Spleen (tissue), 11 donors: ENCODE results near the gene C12orf56. TPM values are rescaled to one million over a fixed set of nuclear protein-coding genes. Genes with fewer than 3 reads are reported as not detected.

Experiments
- DNase-seq: peaks from one replicate; pipeline ENCODE4 v3.0.0-alpha.2; 2020
- H3K27ac ChIP-seq, 8 donors: fragments of 200-600 bp; sonication (generic) in 7 of 8; 1 replicate in 4 of 8; 2 replicates in 4 of 8; pipeline versions ENCODE4 v1.5.0 to v1.8.0; 2016 to 2021; ENCODE audit warnings: inconsistent platforms in 4 of 8, mild to moderate bottlenecking in 4 of 8, moderate library complexity in 1 of 8
- H3K27me3 ChIP-seq, 7 donors: fragments of 200-600 bp; sonication (generic) in 6 of 7; replicated peaks in 1 of 7; 1 replicate in 4 of 7; 2 replicates in 3 of 7; pipeline versions ENCODE4 v1.5.0 to v1.8.0; 2016 to 2021; ENCODE audit warnings: inconsistent platforms in 3 of 7, mild to moderate bottlenecking in 1 of 7
- H3K36me3 ChIP-seq, 6 donors: fragments of 200-600 bp; sonication (generic) in 5 of 6; 1 replicate in 4 of 6; 2 replicates in 2 of 6; pipeline versions ENCODE4 v1.5.0 to v1.8.0; 2016 to 2021; ENCODE audit warnings: inconsistent platforms in 2 of 6
- H3K4me1 ChIP-seq, 6 donors: fragments of 200-600 bp; sonication (generic) in 5 of 6; 1 replicate in 3 of 6; 2 replicates in 3 of 6; pipeline versions ENCODE4 v1.5.0 to v1.8.0; 2016 to 2021; ENCODE audit warnings: inconsistent platforms in 3 of 6
- H3K4me3 ChIP-seq, 8 donors: fragments of 200-600 bp; sonication (generic) in 7 of 8; 1 replicate in 4 of 8; 2 replicates in 4 of 8; pipeline versions ENCODE4 v1.5.0 to v1.8.0; 2016 to 2021; ENCODE audit warnings: inconsistent platforms in 4 of 8, mild to moderate bottlenecking in 4 of 8, moderate library complexity in 2 of 8
- H3K9me3 ChIP-seq, 8 donors: fragments of 200-600 bp; sonication (generic) in 7 of 8; 1 replicate in 4 of 8; 2 replicates in 4 of 8; pipeline versions ENCODE4 v1.5.0 to v1.8.0; 2016 to 2021; ENCODE audit warnings: inconsistent platforms in 4 of 8
- POLR2A ChIP-seq, 3 donors: fragments of 450-650 bp; IDR thresholded peaks; one replicate each; pipeline ENCODE4 v1.5.1; 2017; ENCODE audit warnings: antibody characterized with exemption in 3 of 3, mild to moderate bottlenecking in 1 of 3
- POLR2AphosphoS5 ChIP-seq, 3 donors: sonication (generic); formaldehyde crosslinking; IDR thresholded peaks; one replicate each; pipeline ENCODE4 v1.5.1; 2017; ENCODE audit warnings: antibody characterized with exemption in 3 of 3
- WGBS, 5 donors: extraction: QIAGEN DNeasy Blood & Tissue Kit in 3 of 5; methylation state at CpG; one replicate each; pipeline versions ENCODE4 v1.1.5 to v1.1.7; 2013 to 2018; 5-methylcytosine and 5-hydroxymethylcytosine counted together
- intact Hi-C: fragments of 100-400 bp; cut with DNase I; formaldehyde crosslinking; loops from one replicate; pipeline ENCODE4 v1.15.0; 2023; ENCODE audit warnings: low total_unique reads
- polyA plus RNA-seq, 3 donors: library from polyadenylated mRNA; stranded (reverse); fragments of 200-250 nt; gene quantifications; one replicate each; pipeline ENCODE4 v1.2.1, GENCODE V29; 2013
- total RNA-seq, 7 donors: library from RNA; depleted of rRNA in 3 of 7; stranded (reverse); fragments of >200 nt in 3 of 7; fragmentation: NEBNext Ultra II Directional in 4 of 7; extraction: Animal tissue kit (Norgen Biotek cat#: 25700) in 4 of 7; gene quantifications; one replicate each; pipeline versions ENCODE4 v1.1.0 to v1.2.1, GENCODE V29; 2016 to 2021
- TF ChIP-seq, protein P1 (sequence below), 11 experiments: fragments of 200-600 bp in 7 of 11; fragments of 450-650 bp in 4 of 11; sonication (generic) in 4 of 11; IDR thresholded peaks in 8 of 11; conservative IDR thresholded peaks in 3 of 11; 1 replicate in 7 of 11; 2 replicates in 4 of 11; pipeline versions ENCODE4 v1.4.0 to v1.8.0; 2016 to 2021; ENCODE audit warnings: antibody characterized with exemption in 11 of 11, inconsistent platforms in 4 of 11, mild to moderate bottlenecking in 1 of 11
- donor health status: healthy with polysubstance abuse.
- donor health status: DM: no; HTN: no; CAD: no; lungs with moderate emphysema.
- donor health status: DM: no; HTN: no; CAD: no.
- donor health status: Bipolar disorder and iron deficiency.
- donor health status: healthy.
- donor health status: DM: no; HTN: no; CAD: no.
- donor health status: DM: yes; HTN: yes; CAD: no.

Gene C12orf56
- total and polyA plus RNA-seq, 10 donors: 0.03 to 0.26 (median 0.16) TPM; not detected in 6

DNA sequence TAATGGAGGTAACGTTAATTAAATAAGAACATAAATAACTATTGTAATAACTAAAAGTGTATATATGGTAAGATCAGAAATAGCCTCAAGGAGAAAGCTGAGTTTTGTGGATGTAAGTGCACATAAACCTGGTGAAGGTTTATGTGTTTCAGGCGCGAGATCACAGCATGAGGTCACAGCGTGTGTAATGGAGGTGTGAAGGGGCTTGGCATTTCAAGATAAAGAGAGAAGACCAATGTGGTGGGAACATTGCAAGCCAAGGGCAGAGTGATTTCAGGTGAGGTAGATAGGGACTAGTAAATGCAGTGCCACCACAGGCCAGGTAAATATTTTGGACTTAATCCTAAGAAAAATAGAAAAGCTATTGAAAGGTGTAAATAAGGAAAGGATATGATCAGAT, 146.7 kb downstream of the C12orf56 start:
- Histone ChIP-seq H3K4me1 (no peaks in the 10 kb centered on the region), H3K4me3 (no peak overlapping the region), H3K27me3 (no peaks in the 10 kb centered on the region), H3K9me3 (no peaks in the 10 kb centered on the region), H3K27ac (no peak overlapping the region), H3K36me3 (no peaks in the 10 kb centered on the region)
- TF ChIP-seq POLR2AphosphoS5 (IDR thresholded peaks at IDR 0.05) (no peak), POLR2A (IDR thresholded peaks at IDR 0.05) (no peak)
- TF ChIP-seq, protein P1, sequence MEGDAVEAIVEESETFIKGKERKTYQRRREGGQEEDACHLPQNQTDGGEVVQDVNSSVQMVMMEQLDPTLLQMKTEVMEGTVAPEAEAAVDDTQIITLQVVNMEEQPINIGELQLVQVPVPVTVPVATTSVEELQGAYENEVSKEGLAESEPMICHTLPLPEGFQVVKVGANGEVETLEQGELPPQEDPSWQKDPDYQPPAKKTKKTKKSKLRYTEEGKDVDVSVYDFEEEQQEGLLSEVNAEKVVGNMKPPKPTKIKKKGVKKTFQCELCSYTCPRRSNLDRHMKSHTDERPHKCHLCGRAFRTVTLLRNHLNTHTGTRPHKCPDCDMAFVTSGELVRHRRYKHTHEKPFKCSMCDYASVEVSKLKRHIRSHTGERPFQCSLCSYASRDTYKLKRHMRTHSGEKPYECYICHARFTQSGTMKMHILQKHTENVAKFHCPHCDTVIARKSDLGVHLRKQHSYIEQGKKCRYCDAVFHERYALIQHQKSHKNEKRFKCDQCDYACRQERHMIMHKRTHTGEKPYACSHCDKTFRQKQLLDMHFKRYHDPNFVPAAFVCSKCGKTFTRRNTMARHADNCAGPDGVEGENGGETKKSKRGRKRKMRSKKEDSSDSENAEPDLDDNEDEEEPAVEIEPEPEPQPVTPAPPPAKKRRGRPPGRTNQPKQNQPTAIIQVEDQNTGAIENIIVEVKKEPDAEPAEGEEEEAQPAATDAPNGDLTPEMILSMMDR (IDR thresholded peaks at IDR 0.05 in 8 of 11, conservative IDR thresholded peaks at IDR 0.05 in 3 of 11): no peak
- intact Hi-C loops: no loop called here
- no peak for DNase-seq
- 90 to 93% (median 90%) methylated on average over 4 of the region's 4 CpGs for WGBS, 5 donors

DNA sequence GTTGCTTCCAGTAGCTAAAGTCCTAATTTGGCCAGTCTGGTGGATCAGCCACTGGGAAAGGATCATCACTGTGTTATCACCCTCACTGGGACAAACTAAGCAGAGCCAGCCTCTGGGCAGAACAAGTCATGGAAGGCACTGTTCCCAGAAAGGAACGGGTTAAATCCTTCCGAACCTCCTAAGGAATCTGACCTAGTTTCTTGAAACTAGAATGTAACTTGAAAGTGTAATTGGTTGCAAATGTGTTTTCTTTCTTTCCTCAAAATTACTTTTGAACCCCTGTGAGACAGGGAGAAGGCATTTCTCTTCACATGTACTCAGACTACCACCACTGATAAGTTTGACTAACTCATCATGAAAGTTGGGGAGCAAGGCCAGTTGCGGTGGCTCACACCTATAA, 149.8 kb downstream of the C12orf56 start:
- 84 to 98% (median 90%) methylated on average over 3 of the region's 3 CpGs for WGBS, 5 donors
- Histone ChIP-seq H3K4me1 (no peaks in the 10 kb centered on the region), H3K4me3 (no peak overlapping the region), H3K27me3 (no peaks in the 10 kb centered on the region), H3K36me3 (no peaks in the 10 kb centered on the region), H3K27ac (no peak overlapping the region), H3K9me3 (no peaks in the 10 kb centered on the region)
- intact Hi-C loops: no loop called here
- no peak for DNase-seq
- TF ChIP-seq POLR2A (IDR thresholded peaks at IDR 0.05) (no peak), POLR2AphosphoS5 (IDR thresholded peaks at IDR 0.05) (no peak)
- TF ChIP-seq, protein P1 (IDR thresholded peaks at IDR 0.05 in 8 of 11, conservative IDR thresholded peaks at IDR 0.05 in 3 of 11): no peak

DNA sequence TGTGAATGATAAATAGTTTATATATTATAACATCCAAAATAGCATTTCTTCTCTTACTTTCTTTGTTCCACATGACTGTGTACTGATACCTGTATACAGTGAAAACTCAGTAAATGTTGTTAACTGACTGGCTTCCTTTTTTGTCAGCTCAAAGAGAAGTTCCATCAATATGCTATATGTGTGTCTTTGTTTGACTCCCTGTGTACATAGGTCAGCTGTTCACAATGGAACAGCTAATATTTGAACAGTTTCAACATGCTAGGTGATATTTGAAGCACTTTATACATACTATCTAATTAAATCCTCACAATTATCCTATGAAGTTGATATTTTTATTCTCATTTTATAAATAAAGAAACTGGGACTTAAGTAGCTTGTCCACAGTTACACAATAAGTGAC, 153.2 kb downstream of the C12orf56 start:
- no peaks in the 10 kb centered on the region for H3K9me3 ChIP-seq
- H3K4me3 ChIP-seq: no peak overlapping the region
- TF ChIP-seq POLR2AphosphoS5 (IDR thresholded peaks at IDR 0.05): no peak
- no peak for TF ChIP-seq POLR2A (IDR thresholded peaks at IDR 0.05)
- TF ChIP-seq, protein P1 (IDR thresholded peaks at IDR 0.05 in 8 of 11, conservative IDR thresholded peaks at IDR 0.05 in 3 of 11): no peak
- H3K27ac ChIP-seq: no peak overlapping the region
- intact Hi-C loops: no loop called here
- H3K4me1 ChIP-seq: no peaks in the 10 kb centered on the region
- no peaks in the 10 kb centered on the region for H3K36me3 ChIP-seq
- no peaks in the 10 kb centered on the region for H3K27me3 ChIP-seq
- no peak for DNase-seq

DNA sequence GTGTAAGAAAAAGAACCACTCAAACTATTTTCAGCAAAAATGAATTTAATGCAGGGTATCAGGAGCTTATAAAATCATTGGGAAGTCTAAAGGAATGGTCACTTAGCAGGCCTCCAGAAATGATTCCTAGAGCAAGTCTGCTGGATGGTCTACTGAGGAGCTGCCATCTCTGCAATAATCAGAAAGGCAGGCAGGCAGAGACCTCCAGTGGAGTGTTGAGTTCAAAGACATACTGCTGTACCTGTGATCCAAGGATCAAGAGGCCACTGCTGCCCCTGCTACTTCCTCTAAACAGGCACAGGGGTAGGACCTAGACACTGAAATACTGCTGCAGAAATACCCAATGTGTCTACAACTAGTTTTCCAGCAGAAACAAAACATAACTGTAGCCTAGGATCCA, 154.0 kb downstream of the C12orf56 start:
- no peaks in the 10 kb centered on the region for H3K36me3 ChIP-seq
- no peak for DNase-seq
- no peak for TF ChIP-seq POLR2AphosphoS5 (IDR thresholded peaks at IDR 0.05)
- TF ChIP-seq, protein P1 (IDR thresholded peaks at IDR 0.05 in 8 of 11, conservative IDR thresholded peaks at IDR 0.05 in 3 of 11): no peak
- no peak for TF ChIP-seq POLR2A (IDR thresholded peaks at IDR 0.05)
- H3K9me3 ChIP-seq: no peaks in the 10 kb centered on the region
- no peaks in the 10 kb centered on the region for H3K4me1 ChIP-seq
- H3K4me3 ChIP-seq: no peak overlapping the region
- intact Hi-C loops: no loop called here
- H3K27ac ChIP-seq: no peak overlapping the region
- no peaks in the 10 kb centered on the region for H3K27me3 ChIP-seq
